OCI-LY1 (cell line): ENCODE results near the gene RHEX.

Source experiments
- H2AFZ ChIP-seq: fragments of 200-600 bp; sonication (generic), shearing (Covaris generic); 2 replicates; pipeline ENCODE4 v1.6.0; 2014; ENCODE audit warnings: antibody characterized with exemption, mild to moderate bottlenecking, low read length
- H3F3A ChIP-seq: fragments of 200-600 bp; sonication (generic), shearing (Covaris generic); 2 replicates; pipeline ENCODE4 v1.6.0; 2014; ENCODE audit warnings: mild to moderate bottlenecking, antibody characterized with exemption, low read length, moderate library complexity; ENCODE audit not compliant: insufficient read depth
- H3K27ac ChIP-seq: fragments of 200-600 bp; sonication (generic); 2 replicates; pipeline ENCODE4 v1.5.1; 2014; ENCODE audit warnings: low read length, mixed run types, mild to moderate bottlenecking, low read depth; ENCODE audit not compliant: poor library complexity, severe bottlenecking
- H3K27me3 ChIP-seq: fragments of 200-600 bp; sonication (generic); 2 replicates; pipeline ENCODE4 v1.6.0; 2014; ENCODE audit warnings: antibody characterized with exemption, mild to moderate bottlenecking, low read length, moderate library complexity; ENCODE audit not compliant: insufficient read depth
- H3K36me3 ChIP-seq: fragments of 200-600 bp; sonication (generic); 2 replicates; pipeline ENCODE4 v1.6.1; 2014; ENCODE audit warnings: mild to moderate bottlenecking, antibody characterized with exemption, low read length, moderate library complexity, mixed read lengths; ENCODE audit not compliant: insufficient read depth
- H3K4me1 ChIP-seq: fragments of 200-600 bp; sonication (generic); 2 replicates; pipeline ENCODE4 v1.5.1; 2014; ENCODE audit warnings: mild to moderate bottlenecking, low read length, moderate library complexity; ENCODE audit not compliant: insufficient read depth, severe bottlenecking
- H3K4me2 ChIP-seq: fragments of 200-600 bp; sonication (generic), shearing (Covaris generic); 2 replicates; pipeline ENCODE4 v1.6.1; 2014; ENCODE audit warnings: low read length
- H3K4me3 ChIP-seq: fragments of 200-600 bp; sonication (generic); 2 replicates; pipeline ENCODE4 v1.5.1; 2014; ENCODE audit warnings: low read length, low read depth, mild to moderate bottlenecking, mixed read lengths; ENCODE audit not compliant: poor library complexity, severe bottlenecking
- H3K79me2 ChIP-seq: fragments of 200-600 bp; shearing (Covaris generic); 2 replicates; pipeline ENCODE4 v1.6.1; 2016; ENCODE audit warnings: mixed run types, low read length, mixed read lengths; ENCODE audit not compliant: insufficient read depth
- H3K9ac ChIP-seq: fragments of 200-600 bp; sonication (generic), shearing (Covaris generic); 2 replicates; pipeline ENCODE4 v1.6.1; 2014; ENCODE audit warnings: mild to moderate bottlenecking, low read length, mixed read lengths
- H3K9me2 ChIP-seq: fragments of 200-600 bp; sonication (generic), shearing (Covaris generic); 2 replicates; pipeline ENCODE4 v1.6.1; 2014; ENCODE audit warnings: low read depth, mild to moderate bottlenecking, low read length, mixed read lengths
- H3K9me3 ChIP-seq: fragments of 200-600 bp; shearing (Covaris generic); 2 replicates; pipeline ENCODE4 v1.6.1; 2014; ENCODE audit warnings: low read length, mixed read lengths
- H4K20me1 ChIP-seq: fragments of 200-600 bp; sonication (generic), shearing (Covaris generic); 2 replicates; pipeline ENCODE4 v1.6.0; 2016; ENCODE audit warnings: mild to moderate bottlenecking, low read length; ENCODE audit not compliant: insufficient read depth
- EZH2 ChIP-seq: fragments of 200-600 bp; sonication (generic), shearing (Covaris generic); IDR thresholded peaks from 2 replicates; pipeline ENCODE4 v1.8.0; 2017; ENCODE audit warnings: borderline replicate concordance, mixed run types, mild to moderate bottlenecking, antibody characterized with exemption, low read length, moderate library complexity, mixed read lengths
- TF ChIP-seq, protein P1 (sequence below): fragments of 200-600 bp; sonication (generic), shearing (Covaris generic); IDR thresholded peaks from 2 replicates; pipeline ENCODE4 v1.5.1; 2017; ENCODE audit warnings: mild to moderate bottlenecking, antibody characterized with exemption, low read length, moderate library complexity, mixed read lengths

RHEX gene

DNA sequence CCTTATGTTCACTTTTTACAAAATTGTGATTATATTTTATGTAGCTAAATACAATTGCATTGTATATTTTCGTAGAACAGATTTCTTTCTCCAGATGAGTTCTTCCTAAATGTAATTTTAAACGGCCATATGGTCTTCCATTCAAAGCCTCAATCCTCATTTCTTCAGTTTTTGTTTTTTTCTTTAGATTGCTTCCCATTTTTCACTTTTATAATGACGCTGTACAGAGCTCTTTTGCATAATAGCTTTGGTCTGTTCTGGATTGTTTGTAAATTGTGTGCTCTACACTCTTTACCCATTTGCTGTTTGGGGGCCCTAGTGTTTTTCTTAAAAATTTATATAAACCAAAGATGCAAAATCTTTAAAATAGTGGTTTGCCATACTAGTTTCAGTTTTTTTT lies 36.4 kb downstream of the RHEX start:
- no peaks in the 10 kb centered on the region for H3K9me2 ChIP-seq
- H3K27ac ChIP-seq: no peak overlapping the region
- no peak overlapping the region for H2AFZ ChIP-seq
- H3K9me3 ChIP-seq: no peaks in the 10 kb centered on the region
- no peaks in the 10 kb centered on the region for H4K20me1 ChIP-seq
- no peaks in the 10 kb centered on the region for H3K4me1 ChIP-seq
- no peak overlapping the region for H3K4me2 ChIP-seq
- H3K36me3 ChIP-seq: no peaks in the 10 kb centered on the region
- H3K79me2 ChIP-seq: no peaks in the 10 kb centered on the region
- no peaks in the 10 kb centered on the region for H3K27me3 ChIP-seq
- no peak overlapping the region for H3K4me3 ChIP-seq
- H3K9ac ChIP-seq: no peak overlapping the region
- no peaks in the 10 kb centered on the region for H3F3A ChIP-seq
- TF ChIP-seq, protein P1, sequence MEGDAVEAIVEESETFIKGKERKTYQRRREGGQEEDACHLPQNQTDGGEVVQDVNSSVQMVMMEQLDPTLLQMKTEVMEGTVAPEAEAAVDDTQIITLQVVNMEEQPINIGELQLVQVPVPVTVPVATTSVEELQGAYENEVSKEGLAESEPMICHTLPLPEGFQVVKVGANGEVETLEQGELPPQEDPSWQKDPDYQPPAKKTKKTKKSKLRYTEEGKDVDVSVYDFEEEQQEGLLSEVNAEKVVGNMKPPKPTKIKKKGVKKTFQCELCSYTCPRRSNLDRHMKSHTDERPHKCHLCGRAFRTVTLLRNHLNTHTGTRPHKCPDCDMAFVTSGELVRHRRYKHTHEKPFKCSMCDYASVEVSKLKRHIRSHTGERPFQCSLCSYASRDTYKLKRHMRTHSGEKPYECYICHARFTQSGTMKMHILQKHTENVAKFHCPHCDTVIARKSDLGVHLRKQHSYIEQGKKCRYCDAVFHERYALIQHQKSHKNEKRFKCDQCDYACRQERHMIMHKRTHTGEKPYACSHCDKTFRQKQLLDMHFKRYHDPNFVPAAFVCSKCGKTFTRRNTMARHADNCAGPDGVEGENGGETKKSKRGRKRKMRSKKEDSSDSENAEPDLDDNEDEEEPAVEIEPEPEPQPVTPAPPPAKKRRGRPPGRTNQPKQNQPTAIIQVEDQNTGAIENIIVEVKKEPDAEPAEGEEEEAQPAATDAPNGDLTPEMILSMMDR: no peak
- TF ChIP-seq EZH2: no peak

DNA sequence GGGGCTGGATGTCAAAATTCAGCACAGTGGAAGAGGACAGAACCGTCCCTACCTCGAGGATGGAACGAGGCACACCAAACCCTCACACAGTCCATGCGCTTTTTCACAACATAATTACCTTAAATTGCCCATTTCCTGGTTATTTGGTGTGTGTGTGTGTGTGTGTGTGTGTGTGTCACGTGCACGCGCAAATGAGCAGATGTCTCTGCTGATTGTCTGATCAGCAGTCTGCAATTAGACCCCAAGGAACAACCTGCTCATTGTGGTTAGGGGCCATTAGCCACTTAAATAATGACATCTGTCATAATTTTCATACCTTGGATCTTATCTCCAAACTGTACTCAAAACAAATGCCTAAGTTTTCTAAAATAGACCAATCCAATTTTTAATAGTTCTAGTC lies 41.1 kb downstream of the RHEX start:
- no peaks in the 10 kb centered on the region for H3K79me2 ChIP-seq
- no peaks in the 10 kb centered on the region for H3K27me3 ChIP-seq
- H3F3A ChIP-seq: no peaks in the 10 kb centered on the region
- no peak overlapping the region for H3K27ac ChIP-seq
- no peak overlapping the region for H3K4me2 ChIP-seq
- H4K20me1 ChIP-seq: no peaks in the 10 kb centered on the region
- H3K4me3 ChIP-seq: no peak overlapping the region
- peaks cover 5% of the 10 kb centered on the region; the same call in 1 of the 2 replicates for H3K36me3 ChIP-seq
- no peak for TF ChIP-seq EZH2
- TF ChIP-seq, protein P1: no peak
- H3K9me3 ChIP-seq: no peaks in the 10 kb centered on the region
- no peaks in the 10 kb centered on the region for H3K9me2 ChIP-seq
- H2AFZ ChIP-seq: no peak overlapping the region
- no peak overlapping the region for H3K9ac ChIP-seq
- no peaks in the 10 kb centered on the region for H3K4me1 ChIP-seq

DNA sequence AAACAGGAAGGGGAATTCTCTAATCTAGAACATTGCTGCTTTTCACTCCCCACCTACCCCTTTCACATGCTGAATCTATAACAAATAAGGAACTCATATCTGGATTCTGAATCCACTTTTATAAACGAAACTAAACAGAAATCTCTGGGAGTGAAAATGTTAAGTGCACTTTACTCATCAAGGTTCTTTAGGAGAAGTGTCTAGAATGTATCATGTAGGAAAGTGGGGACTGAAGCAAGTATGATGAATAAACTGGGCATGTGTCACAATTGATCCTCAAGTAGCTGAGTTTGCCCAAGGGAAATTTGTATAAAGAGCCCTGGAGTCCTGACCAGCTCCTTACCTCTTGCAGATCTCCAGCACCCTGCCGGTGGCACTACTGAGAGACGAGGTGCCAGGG lies 44.4 kb downstream of the RHEX start:
- Histone ChIP-seq H3K36me3 (peaks cover 5% of the 10 kb centered on the region), H3K4me3 (no peak overlapping the region), H4K20me1 (no peaks in the 10 kb centered on the region), H3K9me3 (no peaks in the 10 kb centered on the region), H3K4me2 (no peak overlapping the region), H3K27me3 (no peaks in the 10 kb centered on the region), H3K9me2 (no peaks in the 10 kb centered on the region), H3K4me1 (no peaks in the 10 kb centered on the region), H3K9ac (no peak overlapping the region), H2AFZ (no peak overlapping the region), H3K79me2 (no peaks in the 10 kb centered on the region), H3K27ac (no peak overlapping the region), H3F3A (no peaks in the 10 kb centered on the region)
- TF ChIP-seq EZH2: no peak
- TF ChIP-seq, protein P1: no peak
